Panc1 (cell line): ENCODE measurements around the gene TMA7B.

Experiments
- CTCF ChIP-seq: fragments of 450-650 bp; IDR thresholded peaks from 2 replicates; pipeline ENCODE4 v1.5.1; 2017; ENCODE audit warnings: mild to moderate bottlenecking
- TCF7L2 ChIP-seq: IDR thresholded peaks from 2 replicates; pipeline ENCODE4 v1.6.1; 2011; ENCODE audit warnings: mild to moderate bottlenecking, low read depth, low read length, inconsistent platforms

- no peak for TF ChIP-seq CTCF
- TF ChIP-seq TCF7L2 = no peak
Observed at GRCh38 chr22:39940757-39941305, 19.4 kb upstream of the TMA7B start.
